ENCODE results near the gene SKIL. TPM values are rescaled to one million over a fixed set of nuclear protein-coding genes. Genes with fewer than 3 reads are reported as not detected.
"Not testable (repeated sequence)": the region's sequence is repeated elsewhere in the genome, so short reads cannot be mapped to it uniquely, and the experiment has no call there.

SKIL gene
- total RNA-seq, 1 experiment from 2014 or later, result 35.0 TPM

DNA sequence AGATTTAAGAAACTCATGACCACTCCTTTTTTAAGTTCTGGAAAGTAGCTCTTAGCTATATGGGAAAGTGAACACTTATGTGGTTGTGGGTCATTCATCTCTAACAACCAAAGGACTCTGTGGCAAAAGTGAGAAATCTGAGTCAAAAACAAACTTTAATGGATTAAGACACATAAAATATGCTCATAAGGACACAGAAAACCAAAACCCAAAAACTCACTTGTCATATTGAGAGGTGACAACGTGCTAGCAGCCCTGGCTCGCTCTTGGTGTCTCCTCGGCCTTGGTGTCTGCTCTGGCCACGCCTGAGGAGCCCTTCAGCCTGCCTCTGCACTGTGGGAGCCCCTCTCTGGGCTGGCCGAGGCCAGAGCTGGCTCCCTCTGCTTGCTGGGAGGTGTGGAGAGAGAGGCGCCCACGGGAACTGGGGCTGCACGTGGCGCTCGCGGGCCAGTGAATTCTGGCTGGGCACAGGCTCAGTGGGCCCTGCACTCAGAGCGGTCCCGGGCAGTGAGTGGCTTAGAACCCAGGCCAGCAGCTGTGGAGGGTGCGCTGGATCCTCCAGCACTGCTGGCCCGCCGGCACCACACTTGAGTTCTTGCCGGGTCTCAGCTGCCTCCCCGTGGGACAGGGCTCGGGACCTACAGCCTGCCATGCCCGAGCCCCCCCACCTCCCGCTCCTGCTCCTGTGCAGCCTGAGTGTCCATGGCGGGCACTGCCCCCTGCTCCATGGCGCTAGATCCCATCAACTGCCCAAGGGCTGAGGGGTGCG, 30.3 kb upstream of the SKIL start:
- Histone ChIP-seq H3K4me2 (ENCODE audit: low read length) (no peak overlapping the region), H3K9me3 (ENCODE audit: low read length) (no peaks in the 10 kb centered on the region), H4K20me1 (ENCODE audit: low read length) (no peaks in the 10 kb centered on the region), H2AFZ (ENCODE audit: low read length) (no peak overlapping the region), H3K36me3 (ENCODE audit: low read depth, low read length) (no peaks in the 10 kb centered on the region), H3K27ac (ENCODE audit: low read length) (no peak overlapping the region), H3K27me3 (ENCODE audit: low read length) (no peaks in the 10 kb centered on the region), H3K4me1 (ENCODE audit: insufficient read depth, low read length) (peaks cover 17% of the 10 kb centered on the region), H3K9ac (ENCODE audit: low read length) (no peak overlapping the region), H3K9me2 (replicated peaks; ENCODE audit: low read length) (no peaks in the 10 kb centered on the region), H3K4me3 (ENCODE audit: low read length) (no peak overlapping the region), H3K79me2 (ENCODE audit: low read length) (no peaks in the 10 kb centered on the region), H3F3A (ENCODE audit: low read length, unreplicated experiment) (no peaks in the 10 kb centered on the region)
- ATAC-seq (no peak), DNase-seq (no peak)
- TF ChIP-seq EZH2 (IDR thresholded peaks at IDR 0.05; ENCODE audit: low read length, unreplicated experiment), result no peak
- TF ChIP-seq, protein P1, sequence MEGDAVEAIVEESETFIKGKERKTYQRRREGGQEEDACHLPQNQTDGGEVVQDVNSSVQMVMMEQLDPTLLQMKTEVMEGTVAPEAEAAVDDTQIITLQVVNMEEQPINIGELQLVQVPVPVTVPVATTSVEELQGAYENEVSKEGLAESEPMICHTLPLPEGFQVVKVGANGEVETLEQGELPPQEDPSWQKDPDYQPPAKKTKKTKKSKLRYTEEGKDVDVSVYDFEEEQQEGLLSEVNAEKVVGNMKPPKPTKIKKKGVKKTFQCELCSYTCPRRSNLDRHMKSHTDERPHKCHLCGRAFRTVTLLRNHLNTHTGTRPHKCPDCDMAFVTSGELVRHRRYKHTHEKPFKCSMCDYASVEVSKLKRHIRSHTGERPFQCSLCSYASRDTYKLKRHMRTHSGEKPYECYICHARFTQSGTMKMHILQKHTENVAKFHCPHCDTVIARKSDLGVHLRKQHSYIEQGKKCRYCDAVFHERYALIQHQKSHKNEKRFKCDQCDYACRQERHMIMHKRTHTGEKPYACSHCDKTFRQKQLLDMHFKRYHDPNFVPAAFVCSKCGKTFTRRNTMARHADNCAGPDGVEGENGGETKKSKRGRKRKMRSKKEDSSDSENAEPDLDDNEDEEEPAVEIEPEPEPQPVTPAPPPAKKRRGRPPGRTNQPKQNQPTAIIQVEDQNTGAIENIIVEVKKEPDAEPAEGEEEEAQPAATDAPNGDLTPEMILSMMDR (conservative IDR thresholded peaks at IDR 0.05; ENCODE audit: low read depth, low read length), result no peak
- TF ChIP-seq EZH2phosphoT487 (IDR thresholded peaks at IDR 0.05; ENCODE audit: borderline replicate concordance, low read length), result no peak
- ChIA-PET CTCF (no interaction called here), POLR2A (ENCODE audit: unreplicated experiment) (no interaction called here)
- BruUV-seq (replicated peaks), result no TSS peak
- intact Hi-C loops (cut with micrococcal nuclease), result no loop called here

DNA sequence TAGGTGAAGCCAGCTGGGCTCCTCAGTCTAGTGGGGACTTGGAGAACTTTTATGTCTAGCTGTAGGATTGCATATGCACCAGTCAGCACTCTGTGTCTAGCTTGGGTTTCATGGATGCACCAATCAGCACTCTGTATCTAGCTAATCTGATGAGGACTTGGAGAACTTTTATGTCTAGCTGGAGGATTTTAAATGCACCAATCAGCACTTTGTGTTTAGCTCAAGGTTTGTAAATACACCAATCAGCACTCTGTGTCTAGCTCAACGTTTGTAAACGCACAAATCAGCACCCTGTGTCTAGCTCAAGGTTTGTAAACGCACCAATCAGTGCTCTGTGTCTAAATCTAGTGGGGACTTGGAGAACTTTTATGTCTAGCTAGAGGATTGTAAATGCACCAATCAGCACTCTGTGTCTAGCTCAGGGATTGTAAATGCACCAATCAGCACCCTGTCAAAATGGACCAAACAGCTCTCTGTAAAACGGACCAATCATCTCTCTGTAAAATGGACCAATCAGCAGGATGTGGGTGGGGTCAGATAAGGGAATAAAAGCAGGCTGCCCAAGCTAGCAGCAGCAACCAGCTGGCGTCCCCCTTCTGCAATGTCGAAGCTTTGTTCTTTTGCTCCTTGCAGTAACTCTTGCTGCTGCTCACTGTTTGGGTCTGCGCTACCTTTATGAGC, 29.5 kb upstream of the SKIL start:
- H3K79me2 ChIP-seq (ENCODE audit: low read length); POLR2A ChIA-PET (ENCODE audit: unreplicated experiment); H3K27ac ChIP-seq (ENCODE audit: low read length); DNase-seq; H3F3A ChIP-seq (ENCODE audit: low read length, unreplicated experiment); BruUV-seq (replicated peaks); H3K4me2 ChIP-seq (ENCODE audit: low read length); H3K9me2 ChIP-seq (replicated peaks; ENCODE audit: low read length); H3K27me3 ChIP-seq (ENCODE audit: low read length); H3K4me3 ChIP-seq (ENCODE audit: low read length); H3K9ac ChIP-seq (ENCODE audit: low read length); H3K36me3 ChIP-seq (ENCODE audit: low read depth, low read length); CTCF ChIA-PET; H3K9me3 ChIP-seq (ENCODE audit: low read length); H2AFZ ChIP-seq (ENCODE audit: low read length); H4K20me1 ChIP-seq (ENCODE audit: low read length); ATAC-seq; intact Hi-C loops (cut with micrococcal nuclease): not testable (repeated sequence)
- H3K4me1 ChIP-seq (ENCODE audit: insufficient read depth, low read length), result peaks cover 17% of the 10 kb centered on the region

DNA sequence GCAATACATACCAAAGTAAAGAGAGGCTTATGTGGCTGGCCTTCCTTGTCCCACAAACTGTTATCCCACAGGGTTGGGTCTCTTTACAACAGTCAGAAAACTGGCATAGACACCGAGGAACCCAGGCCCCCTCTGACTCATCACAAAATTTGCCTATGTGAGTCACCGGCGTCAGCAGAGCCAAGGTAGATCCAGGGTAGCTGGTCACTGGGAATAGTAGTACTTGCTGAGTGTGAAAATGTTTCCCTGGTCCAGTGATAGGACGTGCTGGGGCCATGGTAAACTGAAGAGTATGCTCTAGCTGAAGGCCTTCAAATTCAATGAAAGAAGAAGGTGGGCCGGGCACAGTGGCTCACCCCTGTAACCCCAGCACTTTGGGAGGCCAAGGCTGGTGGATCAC, 27.1 kb upstream of the SKIL start:
- Histone ChIP-seq H3K9me2 (replicated peaks; ENCODE audit: low read length) (no peaks in the 10 kb centered on the region), H3K27ac (ENCODE audit: low read length) (peak overlapping the region; percentile 24; the same call in 1 of the 2 replicates), H3K4me2 (ENCODE audit: low read length) (peak overlapping the region; percentile 29), H3K79me2 (ENCODE audit: low read length) (no peaks in the 10 kb centered on the region), H2AFZ (ENCODE audit: low read length) (no peak overlapping the region), H3K9me3 (ENCODE audit: low read length) (no peaks in the 10 kb centered on the region), H4K20me1 (ENCODE audit: low read length) (no peaks in the 10 kb centered on the region), H3K4me1 (ENCODE audit: insufficient read depth, low read length) (peaks cover 17% of the 10 kb centered on the region), H3K9ac (ENCODE audit: low read length) (no peak overlapping the region), H3K36me3 (ENCODE audit: low read depth, low read length) (no peaks in the 10 kb centered on the region), H3K27me3 (ENCODE audit: low read length) (no peaks in the 10 kb centered on the region), H3F3A (ENCODE audit: low read length, unreplicated experiment) (no peaks in the 10 kb centered on the region), H3K4me3 (ENCODE audit: low read length) (no peak overlapping the region)
- ChIA-PET CTCF (interaction anchor here (0.5 to 1.0 kb wide), 2 partner anchors 23 to 83 kb away, joined by 4 to 13 read pairs; no protein-coding TSS in a partner anchor), POLR2A (ENCODE audit: unreplicated experiment) (interaction anchor here (0.5 kb wide), 1 partner anchor 27 kb away, joined by 7 read pairs; no protein-coding TSS in a partner anchor)
- DNase-seq (peak; percentile 97), ATAC-seq (peak; percentile 96)
- TF ChIP-seq, protein P1 (conservative IDR thresholded peaks at IDR 0.05; ENCODE audit: low read depth, low read length), result no peak
- no peak for TF ChIP-seq EZH2 (IDR thresholded peaks at IDR 0.05; ENCODE audit: low read length, unreplicated experiment)
- TF ChIP-seq EZH2phosphoT487 (IDR thresholded peaks at IDR 0.05; ENCODE audit: borderline replicate concordance, low read length), result no peak
- BruUV-seq (replicated peaks), result no TSS peak
- intact Hi-C loops (cut with micrococcal nuclease), result loop anchor here (1.0 to 2.0 kb wide), 2 partner anchors 14 to 27 kb away; partner anchors contain the start of gene SKIL

Measured in PC-3 (cell line).